GM23338 (cell line): Measurements from ENCODE around the gene RNF183. TPM values are rescaled to one million over a fixed set of nuclear protein-coding genes. Genes with fewer than 3 reads are reported as not detected.
A peak's percentile ranks its signal among the peaks of the same experiment; 100 is the strongest.

Experiments
- ATAC-seq: fragments of 200-7000 bp; cut with Tn5 transposase; 3 replicates; pipeline ENCODE4 v1.9.1; 2020
- DNase-seq: peaks from one replicate; pipeline ENCODE4 v3.0.0-alpha.2; 2015; ENCODE audit warnings: low spot score
- H2AFZ ChIP-seq: fragments of 200-600 bp; sonication (generic); 2 replicates; pipeline ENCODE4 v1.8.0; 2016; ENCODE audit warnings: antibody characterized with exemption, mild to moderate bottlenecking, moderate library complexity
- H3F3A ChIP-seq: fragments of 200-600 bp; sonication (generic); replicated peaks from 2 replicates; pipeline ENCODE4 v1.8.0; 2017; ENCODE audit warnings: antibody characterized with exemption, mixed run types, low read depth
- H3K27ac ChIP-seq: fragments of 200-600 bp; sonication (generic); 2 replicates; pipeline ENCODE4 v1.6.1; 2016; ENCODE audit warnings: low read depth
- H3K27me3 ChIP-seq: fragments of 200-600 bp; sonication (generic); 2 replicates; pipeline ENCODE4 v1.8.0; 2016; ENCODE audit warnings: mild to moderate bottlenecking, mixed run types, moderate library complexity; ENCODE audit not compliant: insufficient read depth
- H3K36me3 ChIP-seq: fragments of 200-600 bp; sonication (generic); 2 replicates; pipeline ENCODE4 v1.8.0; 2016; ENCODE audit warnings: mild to moderate bottlenecking; ENCODE audit not compliant: insufficient read depth
- H3K4me1 ChIP-seq: fragments of 200-600 bp; sonication (generic); 2 replicates; pipeline ENCODE4 v1.8.0; 2016; ENCODE audit warnings: mild to moderate bottlenecking, moderate library complexity; ENCODE audit not compliant: insufficient read depth
- H3K4me2 ChIP-seq: fragments of 200-600 bp; sonication (generic); 2 replicates; pipeline ENCODE4 v1.7.1; 2017; ENCODE audit warnings: mixed run types
- H3K4me3 ChIP-seq: fragments of 200-600 bp; sonication (generic); 2 replicates; pipeline ENCODE4 v1.6.1; 2016; ENCODE audit warnings: mixed run types
- H3K79me2 ChIP-seq: fragments of 200-600 bp; sonication (generic); replicated peaks from 2 replicates; pipeline ENCODE4 v1.8.0; 2017; ENCODE audit warnings: mild to moderate bottlenecking; ENCODE audit not compliant: insufficient read depth
- H3K9me2 ChIP-seq: fragments of 200-600 bp; sonication (generic); 2 replicates; pipeline ENCODE4 v1.8.0; 2017; ENCODE audit not compliant: insufficient read depth
- H4K20me1 ChIP-seq: fragments of 200-600 bp; sonication (generic); replicated peaks from 2 replicates; pipeline ENCODE4 v1.8.0; 2017; ENCODE audit warnings: mild to moderate bottlenecking; ENCODE audit not compliant: insufficient read depth
- H3K27ac Mint-ChIP-seq: 2 replicates; pipeline ENCODE4 v1.8.0; 2020; ENCODE audit warnings: inconsistent platforms, mild to moderate bottlenecking, moderate library complexity, mixed read lengths
- H3K27me3 Mint-ChIP-seq: 3 replicates; pipeline ENCODE4 v1.8.0; 2022; ENCODE audit warnings: low read depth, mild to moderate bottlenecking, moderate library complexity, mixed read lengths, inconsistent platforms; ENCODE audit not compliant: insufficient read depth, poor library complexity
- H3K36me3 Mint-ChIP-seq: 3 replicates; pipeline ENCODE4 v1.8.0; 2021; ENCODE audit warnings: low read depth, mild to moderate bottlenecking, inconsistent platforms, moderate library complexity, mixed read lengths
- H3K4me1 Mint-ChIP-seq: 3 replicates; pipeline ENCODE4 v1.8.0; 2020; ENCODE audit warnings: mild to moderate bottlenecking, inconsistent platforms, mixed read lengths
- H3K4me3 Mint-ChIP-seq: 3 replicates; pipeline ENCODE4 v1.8.0; 2021; ENCODE audit warnings: moderate library complexity, mild to moderate bottlenecking, inconsistent platforms, mixed read lengths
- H3K9me3 Mint-ChIP-seq: 3 replicates; pipeline ENCODE4 v1.8.0; 2020; ENCODE audit warnings: moderate library complexity, mild to moderate bottlenecking, inconsistent platforms, mixed read lengths
- CREB1 ChIP-seq: fragments of 250-450 bp; sonication (Bioruptor Pico); IDR thresholded peaks from 2 replicates; pipeline ENCODE4 v1.5.0; 2020; ENCODE audit warnings: low read depth, mild to moderate bottlenecking, moderate library complexity
- CTCF ChIP-seq, 2 experiments: fragments of 200-600 bp in 1 of 2; sonication (generic) in 1 of 2; conservative IDR thresholded peaks; 2 replicates each; pipeline versions ENCODE4 v1.5.1 to v1.6.1; 2016 to 2017; ENCODE audit warnings: antibody characterized with exemption in 2 of 2, low read depth in 2 of 2, mild to moderate bottlenecking in 2 of 2, moderate library complexity in 1 of 2
- EZH2phosphoT487 ChIP-seq: fragments of 200-600 bp; sonication (generic); IDR thresholded peaks from one replicate; pipeline ENCODE4 v1.8.1; 2018; ENCODE audit warnings: antibody characterized with exemption; ENCODE audit not compliant: unreplicated experiment
- POLR2AphosphoS5 ChIP-seq: IDR thresholded peaks from 2 replicates; pipeline ENCODE4 v1.6.1; 2016; ENCODE audit warnings: antibody characterized with exemption, low read depth
- polyA plus RNA-seq: library from polyadenylated mRNA; unstranded; fragments of >200 nt; fragmentation: Nextera tagmentation; extraction: Ambion mirVana; gene quantifications from 2 replicates; pipeline ENCODE4 v1.2.1, GENCODE V29; 2016
- total RNA-seq: library from RNA; depleted of rRNA; stranded (reverse); fragments of >200 nt; shearing (Covaris generic); gene quantifications from 2 replicates; pipeline ENCODE4 v1.2.3, GENCODE V29; 2014
- TF ChIP-seq, protein P1 (sequence below): fragments of 250-450 bp; sonication (Bioruptor Pico); IDR thresholded peaks from 2 replicates; pipeline ENCODE4 v1.5.0; 2020; ENCODE audit warnings: mild to moderate bottlenecking, moderate library complexity

The RNF183 gene
- total and polyA plus RNA-seq, 2 experiments from 2014 or later = 0.42 TPM; not detected in 1

- TF ChIP-seq, protein P1, sequence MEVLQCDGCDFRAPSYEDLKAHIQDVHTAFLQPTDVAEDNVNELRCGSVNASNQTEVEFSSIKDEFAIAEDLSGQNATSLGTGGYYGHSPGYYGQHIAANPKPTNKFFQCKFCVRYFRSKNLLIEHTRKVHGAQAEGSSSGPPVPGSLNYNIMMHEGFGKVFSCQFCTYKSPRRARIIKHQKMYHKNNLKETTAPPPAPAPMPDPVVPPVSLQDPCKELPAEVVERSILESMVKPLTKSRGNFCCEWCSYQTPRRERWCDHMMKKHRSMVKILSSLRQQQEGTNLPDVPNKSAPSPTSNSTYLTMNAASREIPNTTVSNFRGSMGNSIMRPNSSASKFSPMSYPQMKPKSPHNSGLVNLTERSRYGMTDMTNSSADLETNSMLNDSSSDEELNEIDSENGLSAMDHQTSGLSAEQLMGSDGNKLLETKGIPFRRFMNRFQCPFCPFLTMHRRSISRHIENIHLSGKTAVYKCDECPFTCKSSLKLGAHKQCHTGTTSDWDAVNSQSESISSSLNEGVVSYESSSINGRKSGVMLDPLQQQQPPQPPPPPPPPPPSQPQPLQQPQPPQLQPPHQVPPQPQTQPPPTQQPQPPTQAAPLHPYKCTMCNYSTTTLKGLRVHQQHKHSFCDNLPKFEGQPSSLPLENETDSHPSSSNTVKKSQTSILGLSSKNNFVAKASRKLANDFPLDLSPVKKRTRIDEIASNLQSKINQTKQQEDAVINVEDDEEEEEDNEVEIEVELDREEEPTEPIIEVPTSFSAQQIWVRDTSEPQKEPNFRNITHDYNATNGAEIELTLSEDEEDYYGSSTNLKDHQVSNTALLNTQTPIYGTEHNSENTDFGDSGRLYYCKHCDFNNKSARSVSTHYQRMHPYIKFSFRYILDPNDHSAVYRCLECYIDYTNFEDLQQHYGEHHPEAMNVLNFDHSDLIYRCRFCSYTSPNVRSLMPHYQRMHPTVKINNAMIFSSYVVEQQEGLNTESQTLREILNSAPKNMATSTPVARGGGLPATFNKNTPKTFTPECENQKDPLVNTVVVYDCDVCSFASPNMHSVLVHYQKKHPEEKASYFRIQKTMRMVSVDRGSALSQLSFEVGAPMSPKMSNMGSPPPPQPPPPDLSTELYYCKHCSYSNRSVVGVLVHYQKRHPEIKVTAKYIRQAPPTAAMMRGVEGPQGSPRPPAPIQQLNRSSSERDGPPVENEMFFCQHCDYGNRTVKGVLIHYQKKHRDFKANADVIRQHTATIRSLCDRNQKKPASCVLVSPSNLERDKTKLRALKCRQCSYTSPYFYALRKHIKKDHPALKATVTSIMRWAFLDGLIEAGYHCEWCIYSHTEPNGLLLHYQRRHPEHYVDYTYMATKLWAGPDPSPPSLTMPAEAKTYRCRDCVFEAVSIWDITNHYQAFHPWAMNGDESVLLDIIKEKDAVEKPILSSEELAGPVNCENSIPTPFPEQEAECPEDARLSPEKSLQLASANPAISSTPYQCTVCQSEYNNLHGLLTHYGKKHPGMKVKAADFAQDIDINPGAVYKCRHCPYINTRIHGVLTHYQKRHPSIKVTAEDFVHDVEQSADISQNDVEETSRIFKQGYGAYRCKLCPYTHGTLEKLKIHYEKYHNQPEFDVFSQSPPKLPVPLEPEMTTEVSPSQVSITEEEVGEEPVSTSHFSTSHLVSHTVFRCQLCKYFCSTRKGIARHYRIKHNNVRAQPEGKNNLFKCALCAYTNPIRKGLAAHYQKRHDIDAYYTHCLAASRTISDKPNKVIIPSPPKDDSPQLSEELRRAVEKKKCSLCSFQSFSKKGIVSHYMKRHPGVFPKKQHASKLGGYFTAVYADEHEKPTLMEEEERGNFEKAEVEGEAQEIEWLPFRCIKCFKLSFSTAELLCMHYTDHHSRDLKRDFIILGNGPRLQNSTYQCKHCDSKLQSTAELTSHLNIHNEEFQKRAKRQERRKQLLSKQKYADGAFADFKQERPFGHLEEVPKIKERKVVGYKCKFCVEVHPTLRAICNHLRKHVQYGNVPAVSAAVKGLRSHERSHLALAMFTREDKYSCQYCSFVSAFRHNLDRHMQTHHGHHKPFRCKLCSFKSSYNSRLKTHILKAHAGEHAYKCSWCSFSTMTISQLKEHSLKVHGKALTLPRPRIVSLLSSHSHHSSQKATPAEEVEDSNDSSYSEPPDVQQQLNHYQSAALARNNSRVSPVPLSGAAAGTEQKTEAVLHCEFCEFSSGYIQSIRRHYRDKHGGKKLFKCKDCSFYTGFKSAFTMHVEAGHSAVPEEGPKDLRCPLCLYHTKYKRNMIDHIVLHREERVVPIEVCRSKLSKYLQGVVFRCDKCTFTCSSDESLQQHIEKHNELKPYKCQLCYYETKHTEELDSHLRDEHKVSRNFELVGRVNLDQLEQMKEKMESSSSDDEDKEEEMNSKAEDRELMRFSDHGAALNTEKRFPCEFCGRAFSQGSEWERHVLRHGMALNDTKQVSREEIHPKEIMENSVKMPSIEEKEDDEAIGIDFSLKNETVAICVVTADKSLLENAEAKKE = no peak
- TF ChIP-seq CTCF (conservative IDR thresholded peaks at IDR 0.05; ENCODE audit: low read depth in 2 of 2) (no peak), CREB1 (CRISPR knock-in tag) (peak; percentile 96)
Measured at GRCh38 chr9:113275157-113276131, 27.7 kb downstream of the RNF183 start, which contains the start of the genes CDC26 and PRPF4 (continued).

- Histone ChIP-seq H3F3A (no peaks in the 10 kb centered on the region), H3K27ac (peak overlapping the region; percentile 56; the same call in 1 of the 2 replicates), H3K27me3 (no peaks in the 10 kb centered on the region), H3K4me1 (peaks cover 8% of the 10 kb centered on the region; the same call in 1 of the 2 replicates), H4K20me1 (no peaks in the 10 kb centered on the region; the same call in 1 of the 2 replicates), H3K4me2 (peak overlapping the region; percentile 84), H3K9me2 (no peaks in the 10 kb centered on the region), H3K79me2 (peaks cover 28% of the 10 kb centered on the region), H3K4me3 (peak overlapping the region; percentile 87), H2AFZ (peak overlapping the region; percentile 49), H3K36me3 (peaks cover 48% of the 10 kb centered on the region)
- Mint-ChIP-seq H3K27me3 (no peaks in the 10 kb centered on the region), H3K27ac (no peak overlapping the region), H3K9me3 (no peaks in the 10 kb centered on the region), H3K4me1 (peaks cover 7% of the 10 kb centered on the region; the same call in 1 of the 3 replicates), H3K36me3 (peaks cover 49% of the 10 kb centered on the region), H3K4me3 (no peak overlapping the region)
- DNase-seq (peak; percentile 91), ATAC-seq (peak; percentile 27)
- TF ChIP-seq POLR2AphosphoS5 = no peak
- no peak for TF ChIP-seq EZH2phosphoT487
- peak; percentile 66 to 87 for TF ChIP-seq CTCF (conservative IDR thresholded peaks at IDR 0.05; ENCODE audit: low read depth in 2 of 2)
Measured at GRCh38 chr9:113274474-113275156, 28.6 kb downstream of the RNF183 start.
